Testis (tissue), 2 donors: ENCODE results near the gene SHFL.

Experiments used
- POLR2A ChIP-seq: fragments of 450-650 bp; IDR thresholded peaks from one replicate; pipeline ENCODE4 v1.6.1; 2017; ENCODE audit warnings: antibody characterized with exemption, mild to moderate bottlenecking, moderate library complexity
- TF ChIP-seq, protein P1 (sequence below), 3 experiments: fragments of 450-650 bp in 2 of 3; fragments of 200-600 bp in 1 of 3; sonication (generic) in 1 of 3; IDR thresholded peaks; one replicate each; pipeline ENCODE4 v1.5.1; 2016 to 2019; ENCODE audit warnings: antibody characterized with exemption in 3 of 3, mild to moderate bottlenecking in 2 of 3, moderate library complexity in 1 of 3

DNA sequence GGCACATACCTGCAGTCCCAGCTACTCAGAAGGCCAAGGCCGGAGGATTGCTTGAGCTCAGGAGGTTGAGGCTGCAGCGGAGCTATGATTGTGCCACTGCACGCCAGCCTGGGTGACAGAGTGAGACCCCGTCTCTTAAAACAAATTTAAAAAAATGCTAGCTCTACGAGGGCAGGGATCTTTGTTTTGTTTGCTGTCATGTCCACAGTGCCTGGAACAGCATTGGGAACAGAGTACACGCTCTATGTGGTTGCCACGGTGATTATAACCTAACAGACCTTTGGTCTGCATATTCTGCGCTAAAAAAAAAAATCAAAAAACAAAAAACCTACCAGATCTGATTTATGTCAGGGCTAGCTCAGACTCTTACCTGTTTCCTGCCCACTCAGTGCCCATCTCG, 2.2 kb upstream of the SHFL start:
- TF ChIP-seq, protein P1, sequence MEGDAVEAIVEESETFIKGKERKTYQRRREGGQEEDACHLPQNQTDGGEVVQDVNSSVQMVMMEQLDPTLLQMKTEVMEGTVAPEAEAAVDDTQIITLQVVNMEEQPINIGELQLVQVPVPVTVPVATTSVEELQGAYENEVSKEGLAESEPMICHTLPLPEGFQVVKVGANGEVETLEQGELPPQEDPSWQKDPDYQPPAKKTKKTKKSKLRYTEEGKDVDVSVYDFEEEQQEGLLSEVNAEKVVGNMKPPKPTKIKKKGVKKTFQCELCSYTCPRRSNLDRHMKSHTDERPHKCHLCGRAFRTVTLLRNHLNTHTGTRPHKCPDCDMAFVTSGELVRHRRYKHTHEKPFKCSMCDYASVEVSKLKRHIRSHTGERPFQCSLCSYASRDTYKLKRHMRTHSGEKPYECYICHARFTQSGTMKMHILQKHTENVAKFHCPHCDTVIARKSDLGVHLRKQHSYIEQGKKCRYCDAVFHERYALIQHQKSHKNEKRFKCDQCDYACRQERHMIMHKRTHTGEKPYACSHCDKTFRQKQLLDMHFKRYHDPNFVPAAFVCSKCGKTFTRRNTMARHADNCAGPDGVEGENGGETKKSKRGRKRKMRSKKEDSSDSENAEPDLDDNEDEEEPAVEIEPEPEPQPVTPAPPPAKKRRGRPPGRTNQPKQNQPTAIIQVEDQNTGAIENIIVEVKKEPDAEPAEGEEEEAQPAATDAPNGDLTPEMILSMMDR (IDR thresholded peaks at IDR 0.05) = no peak
- no peak for TF ChIP-seq POLR2A
